Subcutaneous abdominal adipose tissue (tissue), 5 donors: ENCODE data around the gene GRM5.
"Not testable (repeated sequence)": the region's sequence is repeated elsewhere in the genome, so short reads cannot be mapped to it uniquely, and the experiment has no call there.

ENCODE experiments used
- H3K27ac ChIP-seq: one replicate; pipeline ENCODE4 v1.7.0; 2013; ENCODE audit warnings: low read depth, mild to moderate bottlenecking, inconsistent platforms, low read length, moderate library complexity
- H3K27me3 ChIP-seq, 5 donors: one replicate each; pipeline ENCODE4 v1.7.0; 2013; ENCODE audit warnings: low read length in 5 of 5, inconsistent platforms in 1 of 5; ENCODE audit not compliant: control insufficient read depth in 5 of 5, insufficient read depth in 4 of 5
- H3K36me3 ChIP-seq, 5 donors: one replicate each; pipeline ENCODE4 v1.7.0; 2013; ENCODE audit warnings: low read length in 5 of 5; ENCODE audit not compliant: control insufficient read depth in 5 of 5, insufficient read depth in 5 of 5
- H3K4me1 ChIP-seq, 5 donors: one replicate each; pipeline ENCODE4 v1.7.0; 2013; ENCODE audit warnings: low read length in 5 of 5, mild to moderate bottlenecking in 3 of 5, moderate library complexity in 1 of 5; ENCODE audit not compliant: control insufficient read depth in 5 of 5, insufficient read depth in 5 of 5
- H3K4me3 ChIP-seq, 5 donors: one replicate each; pipeline ENCODE4 v1.7.0; 2013; ENCODE audit warnings: low read length in 5 of 5, low read depth in 1 of 5
- H3K9ac ChIP-seq, 5 donors: one replicate each; pipeline ENCODE4 v1.7.0; 2013; ENCODE audit warnings: low read length in 5 of 5, mild to moderate bottlenecking in 4 of 5, moderate library complexity in 3 of 5
- H3K9me3 ChIP-seq, 5 donors: one replicate each; pipeline ENCODE4 v1.7.0; 2013; ENCODE audit warnings: low read length in 5 of 5; ENCODE audit not compliant: control insufficient read depth in 5 of 5
- donor health status: healthy.
- donor health status: healthy.
- donor health status: healthy.
- donor health status: healthy.
- donor health status: healthy.

The GRM5 gene

DNA sequence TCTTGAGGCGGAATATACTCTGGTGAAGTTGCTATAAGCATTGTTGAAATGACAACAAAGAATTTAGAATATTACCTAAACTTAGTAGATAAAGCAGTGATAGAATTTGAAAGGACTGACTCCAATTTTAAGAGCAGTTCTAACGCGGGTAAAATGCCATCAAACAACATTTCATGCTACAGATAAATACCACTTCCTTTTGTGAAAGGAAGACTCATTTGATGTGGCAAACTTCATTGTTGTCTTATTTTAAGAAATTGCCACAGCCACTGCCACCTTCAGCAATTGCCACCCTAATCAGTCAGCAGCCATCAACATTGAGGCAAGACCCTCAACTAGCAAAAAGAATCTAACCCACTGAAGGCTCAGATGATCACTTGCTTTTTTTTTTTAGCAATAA, 220.8 kb downstream of the GRM5 start:
- H3K36me3 ChIP-seq, H3K4me1 ChIP-seq, H3K27ac ChIP-seq, H3K9me3 ChIP-seq, H3K9ac ChIP-seq, H3K27me3 ChIP-seq, H3K4me3 ChIP-seq: not testable (repeated sequence)

- not testable (repeated sequence) for H3K27me3 ChIP-seq, H3K9me3 ChIP-seq, H3K4me3 ChIP-seq, H3K36me3 ChIP-seq, H3K27ac ChIP-seq, H3K9ac ChIP-seq, H3K4me1 ChIP-seq
These were observed 221.9 kb downstream of the GRM5 start for GRCh38 chr11:88843766-88844426.

- not testable (repeated sequence) for H3K4me3 ChIP-seq, H3K9me3 ChIP-seq, H3K36me3 ChIP-seq, H3K27ac ChIP-seq, H3K27me3 ChIP-seq, H3K9ac ChIP-seq, H3K4me1 ChIP-seq
These were observed 227.6 kb downstream of the GRM5 start for GRCh38 chr11:88838139-88838538.

DNA sequence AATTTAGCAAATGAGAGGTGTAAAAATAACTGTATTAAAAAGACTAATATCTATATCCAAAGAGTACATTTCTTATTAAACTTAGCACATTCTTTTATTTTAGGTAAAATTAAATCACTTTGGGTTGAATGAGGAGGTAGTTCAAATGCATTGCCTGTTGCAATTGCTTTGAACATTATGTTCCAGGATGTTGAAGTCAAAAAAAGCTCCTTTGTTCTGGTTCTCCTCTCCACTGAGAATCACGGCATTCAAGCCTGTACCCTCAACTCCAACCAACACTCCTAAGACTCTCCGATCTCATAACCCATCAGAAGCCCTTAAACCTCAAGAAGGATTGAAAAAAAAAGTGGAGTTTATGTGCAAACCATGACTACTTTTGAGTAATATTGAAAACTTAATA, 230.1 kb downstream of the GRM5 start:
- not testable (repeated sequence) for H3K27me3 ChIP-seq, H3K4me1 ChIP-seq, H3K9me3 ChIP-seq, H3K27ac ChIP-seq, H3K36me3 ChIP-seq, H3K9ac ChIP-seq, H3K4me3 ChIP-seq

- Histone ChIP-seq H3K4me1 (no peaks in the 10 kb centered on the region), H3K9ac (no peak overlapping the region), H3K27me3 (no peaks in the 10 kb centered on the region), H3K9me3 (peaks cover 0 to 8% (median 0%) of the 10 kb centered on the region in 5 donors), H3K27ac (no peak overlapping the region), H3K36me3 (no peaks in the 10 kb centered on the region), H3K4me3 (no peak overlapping the region)
These were observed 234.4 kb downstream of the GRM5 start for GRCh38 chr11:88831303-88831890.

DNA sequence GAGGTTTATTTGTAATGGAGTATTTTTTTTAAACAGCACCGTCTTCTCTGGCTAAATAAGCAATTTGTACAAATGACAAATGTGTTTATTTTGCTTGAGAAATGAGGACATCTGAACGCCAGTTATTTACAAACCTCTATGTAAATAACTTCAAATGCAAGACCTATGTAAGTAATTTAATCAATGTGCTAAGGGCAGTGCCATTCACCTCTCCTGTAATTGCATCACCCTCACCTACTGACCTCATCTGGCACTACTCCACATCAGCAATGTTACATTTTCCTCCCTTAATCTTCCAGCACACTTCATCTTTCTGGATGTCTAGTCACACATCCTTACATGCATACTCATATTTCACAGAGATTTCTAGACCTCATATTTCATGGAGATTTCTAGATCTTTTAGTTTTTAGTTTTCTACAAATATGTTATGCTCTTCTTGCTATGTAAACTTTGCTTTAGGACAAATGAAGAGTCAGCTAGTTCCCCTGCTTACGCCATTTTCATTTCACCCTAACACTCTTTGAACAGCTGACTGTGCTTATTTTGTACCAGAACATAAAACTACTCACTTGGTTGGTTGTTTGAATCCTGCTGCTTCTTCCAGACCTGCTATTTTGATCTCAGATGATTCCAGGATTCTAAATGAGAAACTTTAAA, 238.6 kb downstream of the GRM5 start:
- H3K4me3 ChIP-seq, result no peak overlapping the region
- H3K27ac ChIP-seq, result no peak overlapping the region
- no peak overlapping the region for H3K9ac ChIP-seq
- no peaks in the 10 kb centered on the region for H3K36me3 ChIP-seq
- no peaks in the 10 kb centered on the region for H3K27me3 ChIP-seq
- peaks cover 0 to 8% (median 0%) of the 10 kb centered on the region in 5 donors for H3K9me3 ChIP-seq
- no peaks in the 10 kb centered on the region for H3K4me1 ChIP-seq

GRCh38 chr11:88819616-88820015, 246.2 kb downstream of the GRM5 start:
- Histone ChIP-seq H3K9me3 (peaks cover 0 to 3% (median 0%) of the 10 kb centered on the region in 5 donors), H3K4me3 (no peak overlapping the region), H3K27ac (no peak overlapping the region), H3K36me3 (no peaks in the 10 kb centered on the region), H3K4me1 (no peaks in the 10 kb centered on the region), H3K9ac (no peak overlapping the region), H3K27me3 (no peaks in the 10 kb centered on the region)

DNA sequence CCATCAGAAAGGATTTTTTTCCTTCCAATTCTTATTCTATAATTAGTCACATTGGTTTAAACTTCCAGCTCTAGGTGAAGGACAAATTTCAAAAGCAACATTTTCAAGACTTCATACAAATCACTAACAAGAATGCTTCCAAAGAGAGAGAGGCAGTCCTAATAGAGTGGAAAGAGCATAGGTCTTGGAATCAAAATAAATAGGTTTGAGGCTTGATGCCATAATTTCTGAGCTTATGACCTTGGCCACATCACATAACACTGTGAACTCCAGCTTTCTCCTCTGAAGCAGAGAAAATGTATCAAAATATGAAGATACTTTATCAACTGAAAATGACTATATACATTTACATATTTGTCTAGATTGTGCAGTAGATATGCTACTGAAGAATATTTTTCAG, 246.8 kb downstream of the GRM5 start:
- no peak overlapping the region for H3K27ac ChIP-seq
- H3K4me3 ChIP-seq, result no peak overlapping the region
- no peaks in the 10 kb centered on the region for H3K27me3 ChIP-seq
- no peak overlapping the region for H3K9ac ChIP-seq
- peaks cover 0 to 3% (median 0%) of the 10 kb centered on the region in 5 donors for H3K9me3 ChIP-seq
- no peaks in the 10 kb centered on the region for H3K36me3 ChIP-seq
- no peaks in the 10 kb centered on the region for H3K4me1 ChIP-seq

- Histone ChIP-seq H3K4me3 (no peak overlapping the region), H3K27ac (no peak overlapping the region), H3K4me1 (no peaks in the 10 kb centered on the region), H3K9me3 (peaks cover 0 to 3% (median 0%) of the 10 kb centered on the region in 5 donors), H3K9ac (no peak overlapping the region), H3K27me3 (no peaks in the 10 kb centered on the region), H3K36me3 (no peaks in the 10 kb centered on the region)
These were observed 250.3 kb downstream of the GRM5 start for GRCh38 chr11:88815505-88815904.

- H3K27me3 ChIP-seq, result no peaks in the 10 kb centered on the region
- H3K27ac ChIP-seq, result no peak overlapping the region
- no peak overlapping the region for H3K4me3 ChIP-seq
- no peaks in the 10 kb centered on the region for H3K36me3 ChIP-seq
- H3K9ac ChIP-seq, result no peak overlapping the region
- no peaks in the 10 kb centered on the region for H3K4me1 ChIP-seq
- H3K9me3 ChIP-seq, result peaks cover 0 to 3% (median 0%) of the 10 kb centered on the region in 5 donors
These were observed 251.7 kb downstream of the GRM5 start for GRCh38 chr11:88814076-88814475.
